ENCODE results near the gene WNT3.

The WNT3 gene

DNA sequence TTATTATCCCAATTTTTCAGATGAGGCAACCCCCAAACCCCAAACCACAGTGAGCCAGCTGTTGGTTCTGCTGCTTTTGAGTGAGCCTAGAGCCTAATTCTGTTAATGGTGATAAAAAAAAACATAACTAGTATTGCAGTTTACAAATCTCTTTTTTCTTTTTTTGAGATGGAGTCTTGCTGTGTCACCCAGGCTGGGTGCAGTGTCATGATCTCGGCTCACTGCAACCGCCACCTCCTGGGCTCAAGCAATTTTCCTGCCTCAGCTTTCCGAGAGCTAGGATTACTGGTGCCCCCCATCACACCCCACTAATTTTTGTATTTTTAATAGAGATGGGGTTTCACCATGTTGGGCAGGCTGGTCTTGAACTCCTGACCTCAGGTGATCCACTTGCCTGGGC lies 36.0 kb upstream of the WNT3 start:
- TF ChIP-seq, protein P1, sequence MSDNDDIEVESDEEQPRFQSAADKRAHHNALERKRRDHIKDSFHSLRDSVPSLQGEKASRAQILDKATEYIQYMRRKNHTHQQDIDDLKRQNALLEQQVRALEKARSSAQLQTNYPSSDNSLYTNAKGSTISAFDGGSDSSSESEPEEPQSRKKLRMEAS (IDR thresholded peaks at IDR 0.05) = no peak

DNA sequence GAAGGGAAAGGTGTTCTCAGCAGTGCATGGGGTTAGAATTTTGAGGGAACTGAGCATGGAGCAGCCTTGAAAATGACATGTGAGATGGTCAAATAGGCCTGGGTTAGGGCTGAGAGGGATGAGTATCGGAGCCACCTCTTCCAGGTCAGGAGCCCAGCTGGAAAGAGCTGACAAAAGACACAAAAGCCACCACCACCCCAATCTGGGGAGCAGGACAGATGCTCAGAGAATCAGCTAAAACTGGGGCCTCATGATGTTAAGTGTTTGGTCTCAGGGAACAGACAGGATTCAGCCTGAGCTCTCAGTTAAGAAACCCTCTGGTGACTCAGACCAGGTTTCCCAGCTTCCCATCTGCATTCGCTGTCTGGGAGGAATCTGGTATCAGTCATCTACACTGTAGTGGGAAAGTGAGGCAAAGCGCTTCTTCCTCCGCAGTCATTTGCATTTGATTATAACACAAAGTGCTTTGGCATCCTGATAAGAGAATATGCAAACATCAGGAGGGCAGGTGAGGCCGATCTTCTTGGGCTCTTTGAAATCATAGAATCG lies 35.5 kb upstream of the WNT3 start:
- TF ChIP-seq RAD21 (IDR thresholded peaks at IDR 0.05; ENCODE audit: low read depth) (no peak), YY1 (IDR thresholded peaks at IDR 0.05; ENCODE audit: low read depth) (no peak), NFIC (IDR thresholded peaks at IDR 0.05) (no peak), ZBTB7A (IDR thresholded peaks at IDR 0.05; ENCODE audit: low read depth) (no peak), TCF12 (IDR thresholded peaks at IDR 0.05; ENCODE audit: low read depth) (no peak)
- TF ChIP-seq, protein P2, sequence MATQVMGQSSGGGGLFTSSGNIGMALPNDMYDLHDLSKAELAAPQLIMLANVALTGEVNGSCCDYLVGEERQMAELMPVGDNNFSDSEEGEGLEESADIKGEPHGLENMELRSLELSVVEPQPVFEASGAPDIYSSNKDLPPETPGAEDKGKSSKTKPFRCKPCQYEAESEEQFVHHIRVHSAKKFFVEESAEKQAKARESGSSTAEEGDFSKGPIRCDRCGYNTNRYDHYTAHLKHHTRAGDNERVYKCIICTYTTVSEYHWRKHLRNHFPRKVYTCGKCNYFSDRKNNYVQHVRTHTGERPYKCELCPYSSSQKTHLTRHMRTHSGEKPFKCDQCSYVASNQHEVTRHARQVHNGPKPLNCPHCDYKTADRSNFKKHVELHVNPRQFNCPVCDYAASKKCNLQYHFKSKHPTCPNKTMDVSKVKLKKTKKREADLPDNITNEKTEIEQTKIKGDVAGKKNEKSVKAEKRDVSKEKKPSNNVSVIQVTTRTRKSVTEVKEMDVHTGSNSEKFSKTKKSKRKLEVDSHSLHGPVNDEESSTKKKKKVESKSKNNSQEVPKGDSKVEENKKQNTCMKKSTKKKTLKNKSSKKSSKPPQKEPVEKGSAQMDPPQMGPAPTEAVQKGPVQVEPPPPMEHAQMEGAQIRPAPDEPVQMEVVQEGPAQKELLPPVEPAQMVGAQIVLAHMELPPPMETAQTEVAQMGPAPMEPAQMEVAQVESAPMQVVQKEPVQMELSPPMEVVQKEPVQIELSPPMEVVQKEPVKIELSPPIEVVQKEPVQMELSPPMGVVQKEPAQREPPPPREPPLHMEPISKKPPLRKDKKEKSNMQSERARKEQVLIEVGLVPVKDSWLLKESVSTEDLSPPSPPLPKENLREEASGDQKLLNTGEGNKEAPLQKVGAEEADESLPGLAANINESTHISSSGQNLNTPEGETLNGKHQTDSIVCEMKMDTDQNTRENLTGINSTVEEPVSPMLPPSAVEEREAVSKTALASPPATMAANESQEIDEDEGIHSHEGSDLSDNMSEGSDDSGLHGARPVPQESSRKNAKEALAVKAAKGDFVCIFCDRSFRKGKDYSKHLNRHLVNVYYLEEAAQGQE (IDR thresholded peaks at IDR 0.05; ENCODE audit: low read depth) = no peak

DNA sequence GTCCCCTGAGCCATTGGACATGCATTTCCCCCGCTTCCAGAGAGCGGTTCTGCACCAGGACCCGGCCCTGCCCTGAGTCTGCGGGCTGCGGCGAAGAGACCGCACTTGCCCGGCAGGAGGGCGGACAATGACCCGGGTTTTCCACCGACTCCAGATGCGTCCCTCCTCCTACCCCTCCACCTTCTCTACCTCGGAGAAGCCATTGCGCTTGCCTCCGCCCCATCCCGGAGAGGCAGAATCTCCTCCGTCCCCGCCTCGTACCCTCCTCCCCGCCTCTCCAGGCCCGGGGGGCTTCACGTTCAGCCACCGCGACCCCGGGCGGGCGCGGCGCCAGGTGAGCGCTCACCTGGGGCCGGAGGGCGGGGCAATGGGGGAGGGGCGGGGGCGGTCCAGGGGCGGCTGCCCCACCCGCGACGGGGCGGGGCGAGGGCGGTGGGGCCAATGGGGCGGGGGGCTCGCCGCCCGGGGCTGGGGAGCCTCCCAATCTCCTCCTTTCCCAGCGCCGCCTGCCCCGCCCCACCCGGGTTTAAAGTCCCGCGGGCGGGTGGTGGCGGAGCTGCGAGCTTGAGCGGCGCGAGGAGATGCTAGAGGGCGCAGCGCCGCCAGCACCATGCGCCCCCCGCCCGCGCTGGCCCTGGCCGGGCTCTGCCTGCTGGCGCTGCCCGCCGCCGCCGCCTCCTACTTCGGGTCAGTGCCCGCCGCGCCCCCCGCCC lies 32.7 kb upstream of the WNT3 start, which contains the start of gene WNT9B:
Gene WNT9B, plus strand, starts transcription at position 555 of the 713 bp plus-strand sequence. Its CDS starts 56 bp downstream, at position 611.
- TF ChIP-seq NFIC (IDR thresholded peaks at IDR 0.05) (peak; percentile 56; the same call in 1 of the 2 replicates), CREB1 (IDR thresholded peaks at IDR 0.05; ENCODE audit: low read depth) (no peak), ZBTB7A (IDR thresholded peaks at IDR 0.05; ENCODE audit: low read depth) (peak; percentile 97), EGR1 (IDR thresholded peaks at IDR 0.05) (no peak), FOXM1 (IDR thresholded peaks at IDR 0.05; ENCODE audit: borderline replicate concordance, low read depth) (no peak), TEAD4 (IDR thresholded peaks at IDR 0.05) (no peak), TAF1 (IDR thresholded peaks at IDR 0.05; ENCODE audit: low read depth) (no peak), CEBPB (IDR thresholded peaks at IDR 0.05) (no peak), EP300 (IDR thresholded peaks at IDR 0.05; ENCODE audit: borderline replicate concordance) (no peak), YY1 (IDR thresholded peaks at IDR 0.05; ENCODE audit: low read depth) (no peak), TCF12 (IDR thresholded peaks at IDR 0.05; ENCODE audit: low read depth) (no peak), RAD21 (IDR thresholded peaks at IDR 0.05; ENCODE audit: low read depth) (no peak)
- TF ChIP-seq, protein P3, sequence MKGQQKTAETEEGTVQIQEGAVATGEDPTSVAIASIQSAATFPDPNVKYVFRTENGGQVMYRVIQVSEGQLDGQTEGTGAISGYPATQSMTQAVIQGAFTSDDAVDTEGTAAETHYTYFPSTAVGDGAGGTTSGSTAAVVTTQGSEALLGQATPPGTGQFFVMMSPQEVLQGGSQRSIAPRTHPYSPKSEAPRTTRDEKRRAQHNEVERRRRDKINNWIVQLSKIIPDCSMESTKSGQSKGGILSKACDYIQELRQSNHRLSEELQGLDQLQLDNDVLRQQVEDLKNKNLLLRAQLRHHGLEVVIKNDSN (IDR thresholded peaks at IDR 0.05) = no peak
- TF ChIP-seq, protein P1 (IDR thresholded peaks at IDR 0.05) = peak; percentile 42; the same call in 1 of the 2 replicates
- TF ChIP-seq, protein P2 (IDR thresholded peaks at IDR 0.05; ENCODE audit: low read depth) = no peak

DNA sequence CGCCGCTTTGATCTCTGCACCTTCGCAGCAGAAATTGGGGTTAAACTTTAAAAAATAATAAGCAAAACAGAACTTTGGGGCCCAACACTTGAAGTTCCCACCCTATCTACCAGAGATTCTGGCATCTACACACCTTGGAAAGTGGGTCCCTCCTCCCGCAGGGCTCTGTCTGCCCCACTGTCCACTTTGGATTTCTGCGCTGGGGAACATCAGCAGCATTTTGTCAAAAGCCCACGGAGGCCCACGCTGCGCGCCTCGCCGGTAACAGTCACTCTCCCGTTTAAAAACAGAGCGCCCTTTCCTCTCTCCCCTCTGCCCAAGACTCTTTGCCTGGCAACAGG lies 32.2 kb upstream of the WNT3 start:
- TF ChIP-seq ZBTB7A (IDR thresholded peaks at IDR 0.05; ENCODE audit: low read depth) (no peak), NFIC (IDR thresholded peaks at IDR 0.05) (no peak), FOXM1 (IDR thresholded peaks at IDR 0.05; ENCODE audit: borderline replicate concordance, low read depth) (no peak), RAD21 (IDR thresholded peaks at IDR 0.05; ENCODE audit: low read depth) (no peak), YY1 (IDR thresholded peaks at IDR 0.05; ENCODE audit: low read depth) (no peak), EP300 (IDR thresholded peaks at IDR 0.05; ENCODE audit: borderline replicate concordance) (no peak), CREB1 (IDR thresholded peaks at IDR 0.05; ENCODE audit: low read depth) (no peak), TCF12 (IDR thresholded peaks at IDR 0.05; ENCODE audit: low read depth) (no peak), TAF1 (IDR thresholded peaks at IDR 0.05; ENCODE audit: low read depth) (no peak), TEAD4 (IDR thresholded peaks at IDR 0.05) (no peak), CEBPB (IDR thresholded peaks at IDR 0.05) (no peak), EGR1 (IDR thresholded peaks at IDR 0.05) (no peak)
- TF ChIP-seq, protein P1 (IDR thresholded peaks at IDR 0.05) = no peak
- TF ChIP-seq, protein P2 (IDR thresholded peaks at IDR 0.05; ENCODE audit: low read depth) = no peak
- TF ChIP-seq, protein P3 (IDR thresholded peaks at IDR 0.05) = no peak

All from Ishikawa (cell line).